ENCODE data around the gene HGF. TPM values are rescaled to one million over a fixed set of nuclear protein-coding genes. Genes with fewer than 3 reads are reported as not detected.

The HGF gene
- polyA plus RNA-seq, 3 donors: 18.6 to 24.0 (median 18.9) TPM

DNA sequence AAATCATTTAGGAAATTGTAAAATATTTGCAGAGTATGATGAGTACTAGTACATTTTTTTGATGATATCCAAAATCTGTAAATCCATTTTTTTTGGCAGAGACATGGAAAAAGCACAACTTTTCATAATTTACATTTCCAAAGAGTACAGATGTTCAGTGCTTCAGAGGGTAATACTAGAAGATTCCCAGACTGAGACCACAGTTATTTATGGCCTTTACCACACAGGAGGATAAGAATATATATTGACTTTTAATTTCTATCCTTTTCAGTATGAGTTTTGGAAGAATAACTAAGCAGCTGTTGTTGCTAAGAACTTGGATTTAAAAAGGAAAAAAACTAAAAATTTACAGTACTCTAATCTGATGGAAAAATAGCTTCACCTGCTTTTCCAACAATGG, 61.9 kb downstream of the HGF start:
- H3K9me3 ChIP-seq (replicated peaks in 1 of 2; ENCODE audit: control insufficient read depth in 1 of 2, insufficient read depth in 1 of 2, low read length in 2 of 2): no peaks in the 10 kb centered on the region
- peaks cover 79 to 94% of the 10 kb centered on the region in 2 donors for H3K36me3 ChIP-seq (replicated peaks in 1 of 2; ENCODE audit: control insufficient read depth in 1 of 2, insufficient read depth in 2 of 2, low read length in 2 of 2)
- no peaks in the 10 kb centered on the region for H3K4me1 Mint-ChIP-seq
- no peaks in the 10 kb centered on the region for H3K4me1 ChIP-seq (ENCODE audit: control insufficient read depth in 1 of 2, insufficient read depth in 2 of 2, low read length in 2 of 2)
- no peaks in the 10 kb centered on the region for H3K27me3 ChIP-seq (ENCODE audit: control insufficient read depth in 2 of 2, insufficient read depth in 2 of 2, low read length in 2 of 2)
- no peak overlapping the region for H3K27ac ChIP-seq (ENCODE audit: low read depth in 1 of 2, low read length in 2 of 2)
- no peak overlapping the region for H3K4me3 Mint-ChIP-seq
- no peaks in the 10 kb centered on the region for H3K79me2 ChIP-seq (ENCODE audit: insufficient read depth, low read length)
- H3K4me3 ChIP-seq (replicated peaks in 1 of 3; ENCODE audit: low read depth in 2 of 3, low read length in 3 of 3): no peak overlapping the region
- no peak overlapping the region for H3K9ac ChIP-seq (ENCODE audit: insufficient read depth, low read length, poor library complexity, severe bottlenecking)
- H2AFZ ChIP-seq (ENCODE audit: insufficient read depth, low read depth, low read length, poor library complexity, severe bottlenecking): no peak overlapping the region
- no peaks in the 10 kb centered on the region for H3K9me3 Mint-ChIP-seq
- DNase-seq: no peak
- intact Hi-C loops (cut with micrococcal nuclease): no loop called here
- H3K27me3 Mint-ChIP-seq (ENCODE audit: low read depth in 3 of 3): no peaks in the 10 kb centered on the region
- TF ChIP-seq, protein P1, sequence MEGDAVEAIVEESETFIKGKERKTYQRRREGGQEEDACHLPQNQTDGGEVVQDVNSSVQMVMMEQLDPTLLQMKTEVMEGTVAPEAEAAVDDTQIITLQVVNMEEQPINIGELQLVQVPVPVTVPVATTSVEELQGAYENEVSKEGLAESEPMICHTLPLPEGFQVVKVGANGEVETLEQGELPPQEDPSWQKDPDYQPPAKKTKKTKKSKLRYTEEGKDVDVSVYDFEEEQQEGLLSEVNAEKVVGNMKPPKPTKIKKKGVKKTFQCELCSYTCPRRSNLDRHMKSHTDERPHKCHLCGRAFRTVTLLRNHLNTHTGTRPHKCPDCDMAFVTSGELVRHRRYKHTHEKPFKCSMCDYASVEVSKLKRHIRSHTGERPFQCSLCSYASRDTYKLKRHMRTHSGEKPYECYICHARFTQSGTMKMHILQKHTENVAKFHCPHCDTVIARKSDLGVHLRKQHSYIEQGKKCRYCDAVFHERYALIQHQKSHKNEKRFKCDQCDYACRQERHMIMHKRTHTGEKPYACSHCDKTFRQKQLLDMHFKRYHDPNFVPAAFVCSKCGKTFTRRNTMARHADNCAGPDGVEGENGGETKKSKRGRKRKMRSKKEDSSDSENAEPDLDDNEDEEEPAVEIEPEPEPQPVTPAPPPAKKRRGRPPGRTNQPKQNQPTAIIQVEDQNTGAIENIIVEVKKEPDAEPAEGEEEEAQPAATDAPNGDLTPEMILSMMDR (IDR thresholded peaks at IDR 0.05): no peak
- H4K20me1 ChIP-seq (ENCODE audit: insufficient read depth, low read length): no peaks in the 10 kb centered on the region
- H3K4me2 ChIP-seq (replicated peaks; ENCODE audit: extremely low read depth, low read length, poor library complexity, severe bottlenecking): no peak overlapping the region
- H3K36me3 Mint-ChIP-seq: peaks cover 55 to 69% of the 10 kb centered on the region in 2 donors
- no peak overlapping the region for H3K27ac Mint-ChIP-seq

DNA sequence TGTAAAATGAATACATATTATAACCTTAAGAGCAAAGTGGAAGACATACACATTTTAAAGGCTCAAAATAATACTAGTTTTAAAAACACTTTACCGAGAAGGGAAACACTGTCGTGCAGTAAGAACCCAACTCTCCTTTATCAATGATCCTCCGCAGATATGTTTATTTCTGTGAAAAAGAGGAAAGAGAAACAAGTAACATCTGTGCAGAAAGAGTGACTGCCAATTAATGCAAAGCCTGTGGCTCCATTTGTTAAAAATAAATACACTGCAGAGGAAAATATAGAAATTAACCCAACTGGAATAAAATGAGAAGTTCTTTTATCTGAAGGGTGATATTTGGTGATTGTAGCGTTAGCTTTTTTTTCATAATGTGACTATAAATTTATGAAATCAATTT, 62.7 kb downstream of the HGF start:
- H3K27ac ChIP-seq (ENCODE audit: low read depth in 1 of 2, low read length in 2 of 2): no peak overlapping the region
- Mint-ChIP-seq H3K9me3 (no peaks in the 10 kb centered on the region), H3K27ac (no peak overlapping the region), H3K36me3 (peaks cover 58 to 67% of the 10 kb centered on the region in 2 donors), H3K4me1 (no peaks in the 10 kb centered on the region), H3K27me3 (ENCODE audit: low read depth in 3 of 3) (no peaks in the 10 kb centered on the region), H3K4me3 (no peak overlapping the region)
- no peaks in the 10 kb centered on the region for H3K79me2 ChIP-seq (ENCODE audit: insufficient read depth, low read length)
- WGBS (ENCODE audit: insufficient coverage): no CpG with 5 or more reads among the region's 4 CpGs
- no peaks in the 10 kb centered on the region for H3K27me3 ChIP-seq (ENCODE audit: control insufficient read depth in 2 of 2, insufficient read depth in 2 of 2, low read length in 2 of 2)
- no peak overlapping the region for H3K4me2 ChIP-seq (replicated peaks; ENCODE audit: extremely low read depth, low read length, poor library complexity, severe bottlenecking)
- H3K9ac ChIP-seq (ENCODE audit: insufficient read depth, low read length, poor library complexity, severe bottlenecking): no peak overlapping the region
- DNase-seq: no peak
- H3K36me3 ChIP-seq (replicated peaks in 1 of 2; ENCODE audit: control insufficient read depth in 1 of 2, insufficient read depth in 2 of 2, low read length in 2 of 2): peaks cover 83 to 95% of the 10 kb centered on the region in 2 donors
- no peaks in the 10 kb centered on the region for H3K9me3 ChIP-seq (replicated peaks in 1 of 2; ENCODE audit: control insufficient read depth in 1 of 2, insufficient read depth in 1 of 2, low read length in 2 of 2)
- no peak overlapping the region for H3K4me3 ChIP-seq (replicated peaks in 1 of 3; ENCODE audit: low read depth in 2 of 3, low read length in 3 of 3)
- intact Hi-C loops (cut with micrococcal nuclease): no loop called here
- H3K4me1 ChIP-seq (ENCODE audit: control insufficient read depth in 1 of 2, insufficient read depth in 2 of 2, low read length in 2 of 2): no peaks in the 10 kb centered on the region
- no peak overlapping the region for H2AFZ ChIP-seq (ENCODE audit: insufficient read depth, low read depth, low read length, poor library complexity, severe bottlenecking)
- H4K20me1 ChIP-seq (ENCODE audit: insufficient read depth, low read length): no peaks in the 10 kb centered on the region
- TF ChIP-seq, protein P1 (IDR thresholded peaks at IDR 0.05): no peak
